PFSK-1 (cell line): ENCODE results near the gene FSHR.

Experiments
- REST ChIP-seq, 2 experiments: IDR thresholded peaks; 2 replicates each; pipeline versions ENCODE4 v1.6.1 to v1.8.0; 2011 to 2012; ENCODE audit warnings: low read depth in 2 of 2, low read length in 2 of 2, control low read depth in 1 of 2, inconsistent platforms in 1 of 2, mild to moderate bottlenecking in 1 of 2, moderate library complexity in 1 of 2; ENCODE audit not compliant: insufficient read depth in 1 of 2
- TAF1 ChIP-seq: IDR thresholded peaks from 2 replicates; pipeline ENCODE4 v1.6.1; 2012; ENCODE audit warnings: low read length, control low read depth, borderline replicate concordance; ENCODE audit not compliant: insufficient read depth

DNA sequence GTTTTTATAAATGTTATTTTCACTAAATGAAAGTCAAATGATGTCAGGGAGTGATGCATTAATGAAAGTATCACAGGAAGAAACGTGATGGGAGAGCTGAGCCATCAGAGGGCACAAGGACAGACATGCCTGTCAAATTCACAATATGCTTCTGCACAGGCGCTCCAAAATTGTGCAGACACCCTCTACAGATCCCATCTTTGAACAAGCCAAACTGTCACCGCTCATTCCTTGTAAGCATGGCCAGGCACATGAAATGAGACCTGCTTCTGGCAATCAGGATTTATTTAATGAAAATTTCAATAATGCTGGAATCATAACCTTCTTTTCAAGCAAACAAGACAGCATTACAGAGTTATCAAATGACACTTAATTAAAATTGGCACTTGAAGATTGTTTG lies 20.4 kb upstream of the FSHR start:
- no peak for TF ChIP-seq TAF1
- no peak for TF ChIP-seq REST (IDR thresholded peaks at IDR 0.05; ENCODE audit: insufficient read depth in 1 of 2, low read depth in 2 of 2, low read length in 2 of 2)
